Middle frontal gyrus (tissue), 1 donor: Measurements from ENCODE around the gene CTNNBIP1.

Experiments used
- DNase-seq: peaks from one replicate; pipeline ENCODE4 v3.0.0-alpha.2; 2015; ENCODE audit warnings: low spot score; ENCODE audit errors: extremely low spot score

CTNNBIP1 gene

GRCh38 chr1:9858293-9859035, 51.6 kb downstream of the CTNNBIP1 start:
- no peak for DNase-seq

- no peak for DNase-seq
Observed at GRCh38 chr1:9855186-9855585, 54.9 kb downstream of the CTNNBIP1 start.

- no peak for DNase-seq
Observed at GRCh38 chr1:9853249-9853595, 56.8 kb downstream of the CTNNBIP1 start.

GRCh38 chr1:9852410-9853248, 57.4 kb downstream of the CTNNBIP1 start:
- peak; percentile 73 for DNase-seq

GRCh38 chr1:9852004-9852403, 58.1 kb downstream of the CTNNBIP1 start:
- no peak for DNase-seq

- DNase-seq: no peak
Observed at GRCh38 chr1:9850442-9851162, 59.5 kb downstream of the CTNNBIP1 start.

- no peak for DNase-seq
Observed at GRCh38 chr1:9849691-9850441, 60.2 kb downstream of the CTNNBIP1 start.

GRCh38 chr1:9848022-9848421, 62.0 kb downstream of the CTNNBIP1 start:
- no peak for DNase-seq

- no peak for DNase-seq
Observed at GRCh38 chr1:9847269-9847668, 62.8 kb downstream of the CTNNBIP1 start.

GRCh38 chr1:9846611-9847171, 63.4 kb downstream of the CTNNBIP1 start:
- no peak for DNase-seq

GRCh38 chr1:9845914-9846313, 64.2 kb downstream of the CTNNBIP1 start:
- no peak for DNase-seq

- no peak for DNase-seq
Observed at GRCh38 chr1:9844756-9845155, 65.3 kb downstream of the CTNNBIP1 start.

- peak; percentile 78 for DNase-seq
Observed at GRCh38 chr1:9844106-9844505, 66.0 kb downstream of the CTNNBIP1 start.

- DNase-seq: no peak
Observed at GRCh38 chr1:9843576-9843945, 66.5 kb downstream of the CTNNBIP1 start.

GRCh38 chr1:9842781-9843575, 67.1 kb downstream of the CTNNBIP1 start:
- no peak for DNase-seq

GRCh38 chr1:9842073-9842711, 67.9 kb downstream of the CTNNBIP1 start:
- DNase-seq: no peak

GRCh38 chr1:9841460-9841859, 68.6 kb downstream of the CTNNBIP1 start:
- no peak for DNase-seq

GRCh38 chr1:9840176-9840575, 69.9 kb downstream of the CTNNBIP1 start:
- no peak for DNase-seq

GRCh38 chr1:9838946-9839345, 71.1 kb downstream of the CTNNBIP1 start:
- no peak for DNase-seq

GRCh38 chr1:9836632-9836960, 73.5 kb downstream of the CTNNBIP1 start:
- no peak for DNase-seq
